Activated naive CD4-positive, alpha-beta T cell treated with Interleukin-2 at 50 U/mL for 16 hours (primary cell): Measurements from ENCODE around the gene GAB3.

ENCODE experiments used
- DNase-seq: peaks from one replicate; pipeline ENCODE4 v3.0.0-alpha.2; 2020

The GAB3 gene

GRCh38 chrX:154749856-154750255 lies 1.0 kb downstream of the GAB3 start:
- DNase-seq = no peak

- DNase-seq = peak; percentile 45
Measured at GRCh38 chrX:154748712-154749339, 2.1 kb downstream of the GAB3 start.

- no peak for DNase-seq
Measured at GRCh38 chrX:154742613-154743012, 8.3 kb downstream of the GAB3 start.

- DNase-seq = no peak
Measured at GRCh38 chrX:154739952-154740465, 10.9 kb downstream of the GAB3 start.

GRCh38 chrX:154738011-154738738 lies 12.7 kb downstream of the GAB3 start:
- DNase-seq = peak; percentile 29

GRCh38 chrX:154737136-154737535 lies 13.7 kb downstream of the GAB3 start:
- DNase-seq = no peak

GRCh38 chrX:154735695-154736393 lies 15.0 kb downstream of the GAB3 start:
- DNase-seq = no peak

- DNase-seq = no peak
Measured at GRCh38 chrX:154734061-154734781, 16.7 kb downstream of the GAB3 start.

GRCh38 chrX:154733066-154733425 lies 17.8 kb downstream of the GAB3 start:
- DNase-seq = no peak

GRCh38 chrX:154732421-154733065 lies 18.3 kb downstream of the GAB3 start:
- DNase-seq = no peak

- no peak for DNase-seq
Measured at GRCh38 chrX:154731881-154732280, 19.0 kb downstream of the GAB3 start.

GRCh38 chrX:154731184-154731583 lies 19.7 kb downstream of the GAB3 start:
- no peak for DNase-seq

GRCh38 chrX:154730253-154730891 lies 20.5 kb downstream of the GAB3 start:
- DNase-seq = no peak

- no peak for DNase-seq
Measured at GRCh38 chrX:154729439-154729838, 21.4 kb downstream of the GAB3 start.

- no peak for DNase-seq
Measured at GRCh38 chrX:154728431-154729190, 22.3 kb downstream of the GAB3 start.

- no peak for DNase-seq
Measured at GRCh38 chrX:154727871-154728270, 23.0 kb downstream of the GAB3 start.

GRCh38 chrX:154727418-154727817 lies 23.5 kb downstream of the GAB3 start:
- no peak for DNase-seq

GRCh38 chrX:154724993-154725756 lies 25.7 kb downstream of the GAB3 start:
- no peak for DNase-seq

- no peak for DNase-seq
Measured at GRCh38 chrX:154721155-154721554, 29.7 kb downstream of the GAB3 start.

GRCh38 chrX:154720067-154720466 lies 30.8 kb downstream of the GAB3 start:
- DNase-seq = no peak
